PC-3 (cell line): ENCODE results near the gene FAM120B. TPM values are rescaled to one million over a fixed set of nuclear protein-coding genes. Genes with fewer than 3 reads are reported as not detected.

ENCODE experiments used
- ATAC-seq: fragments of 200-7000 bp; cut with Tn5 transposase; 2 replicates; pipeline ENCODE4 v1.9.1; 2020; ENCODE audit warnings: mild to moderate bottlenecking, moderate library complexity
- BruUV-seq: library from RNA; stranded (reverse); fragments of 400-500 nt; replicated peaks from 2 replicates; lab custom pipeline; 2021; lab: Mats Ljungman, UMichigan
- CTCF ChIA-PET: fragments of 300-600 bp; sonication (Branson Sonifier 250); formaldehyde crosslinking; loops from one replicate; lab custom pipeline; 2022; ENCODE audit warnings: antibody characterized with exemption; lab: Charles Lee
- POLR2A ChIA-PET: fragments of 300-600 bp; sonication (Branson Sonifier 250); formaldehyde crosslinking; loops from one replicate; lab custom pipeline; 2022; ENCODE audit warnings: antibody characterized with exemption; ENCODE audit not compliant: unreplicated experiment; lab: Charles Lee
- DNase-seq: peaks from one replicate; pipeline ENCODE4 v3.0.0-alpha.2; 2015
- H2AFZ ChIP-seq: fragments of 300-600 bp; sonication (generic); 2 replicates; pipeline ENCODE4 v1.6.0; 2016; ENCODE audit warnings: antibody characterized with exemption, low read length
- H3F3A ChIP-seq: fragments of 300-600 bp; sonication (generic); one replicate; pipeline ENCODE4 v1.6.0; 2017; ENCODE audit warnings: antibody characterized with exemption, low read length, control low read depth, mild to moderate bottlenecking; ENCODE audit not compliant: unreplicated experiment
- H3K27ac ChIP-seq: fragments of 300-600 bp; sonication (generic); 2 replicates; pipeline ENCODE4 v1.5.1; 2016; ENCODE audit warnings: mild to moderate bottlenecking, low read length
- H3K27me3 ChIP-seq: fragments of 300-600 bp; sonication (generic); 2 replicates; pipeline ENCODE4 v1.6.1; 2016; ENCODE audit warnings: low read length, mixed read lengths
- H3K36me3 ChIP-seq: fragments of 300-600 bp; sonication (generic); 2 replicates; pipeline ENCODE4 v1.6.1; 2016; ENCODE audit warnings: low read depth, mixed run types, low read length, mixed read lengths
- H3K4me1 ChIP-seq: fragments of 300-600 bp; sonication (generic); 2 replicates; pipeline ENCODE4 v1.5.1; 2016; ENCODE audit warnings: low read length; ENCODE audit not compliant: insufficient read depth
- H3K4me2 ChIP-seq: fragments of 300-600 bp; sonication (generic); 2 replicates; pipeline ENCODE4 v1.6.0; 2016; ENCODE audit warnings: low read length
- H3K4me3 ChIP-seq: fragments of 300-600 bp; sonication (generic); 2 replicates; pipeline ENCODE4 v1.5.1; 2016; ENCODE audit warnings: mild to moderate bottlenecking, low read length, mixed read lengths
- H3K79me2 ChIP-seq: fragments of 300-600 bp; sonication (generic); 2 replicates; pipeline ENCODE4 v1.6.1; 2017; ENCODE audit warnings: low read length, mixed read lengths
- H3K9ac ChIP-seq: fragments of 300-600 bp; sonication (generic); 2 replicates; pipeline ENCODE4 v1.6.0; 2016; ENCODE audit warnings: mild to moderate bottlenecking, low read length
- H3K9me2 ChIP-seq: fragments of 300-600 bp; sonication (generic); replicated peaks from 2 replicates; pipeline ENCODE4 v1.6.1; 2016; ENCODE audit warnings: mixed run types, low read length, mixed read lengths
- H3K9me3 ChIP-seq: fragments of 300-600 bp; sonication (generic); 2 replicates; pipeline ENCODE4 v1.6.1; 2016; ENCODE audit warnings: low read length, mixed read lengths
- H4K20me1 ChIP-seq: fragments of 300-600 bp; sonication (generic); 2 replicates; pipeline ENCODE4 v1.6.1; 2016; ENCODE audit warnings: low read length, mixed read lengths
- EZH2 ChIP-seq: fragments of 300-600 bp; sonication (generic); IDR thresholded peaks from one replicate; pipeline ENCODE4 v1.6.1; 2017; ENCODE audit warnings: antibody characterized with exemption, mild to moderate bottlenecking, low read length; ENCODE audit not compliant: unreplicated experiment
- EZH2phosphoT487 ChIP-seq: fragments of 300-600 bp; sonication (generic); IDR thresholded peaks from 2 replicates; pipeline ENCODE4 v1.6.1; 2018; ENCODE audit warnings: mild to moderate bottlenecking, antibody characterized with exemption, low read length, borderline replicate concordance
- intact Hi-C: fragments of 100-400 bp; cut with micrococcal nuclease; formaldehyde crosslinking; loops from 2 replicates; pipeline ENCODE4 v1.9.0; 2023
- total RNA-seq: library from RNA; depleted of rRNA; stranded (reverse); fragments of >200 nt; gene quantifications from 2 replicates; pipeline ENCODE4 v1.2.3, GENCODE V29; 2014
- TF ChIP-seq, protein P1 (sequence below): fragments of 300-600 bp; sonication (generic); conservative IDR thresholded peaks from 2 replicates; pipeline ENCODE4 v1.5.1; 2017; ENCODE audit warnings: antibody characterized with exemption, low read depth, mild to moderate bottlenecking, low read length

FAM120B gene
- total RNA-seq, 1 experiment from 2014 or later, result 8.7 TPM

DNA sequence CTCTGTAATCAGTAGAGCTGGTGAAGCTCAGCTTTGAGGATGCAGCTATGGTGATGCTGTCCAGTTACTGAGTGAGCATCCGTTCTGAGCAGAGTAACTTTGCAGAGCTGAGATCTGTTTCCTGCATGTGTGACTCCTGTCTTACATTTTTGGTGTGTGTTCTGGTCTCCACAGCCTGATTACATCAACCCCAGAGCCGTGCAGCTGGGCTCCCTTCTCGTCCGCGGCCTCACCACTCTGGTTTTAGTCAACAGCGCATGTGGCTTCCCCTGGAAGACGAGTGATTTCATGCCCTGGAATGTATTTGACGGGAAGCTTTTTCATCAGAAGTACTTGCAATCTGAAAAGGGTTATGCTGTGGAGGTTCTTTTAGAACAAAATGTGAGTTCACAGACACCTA lies 81.6 kb downstream of the FAM120B start:
- TF ChIP-seq EZH2, result no peak
- TF ChIP-seq, protein P1, sequence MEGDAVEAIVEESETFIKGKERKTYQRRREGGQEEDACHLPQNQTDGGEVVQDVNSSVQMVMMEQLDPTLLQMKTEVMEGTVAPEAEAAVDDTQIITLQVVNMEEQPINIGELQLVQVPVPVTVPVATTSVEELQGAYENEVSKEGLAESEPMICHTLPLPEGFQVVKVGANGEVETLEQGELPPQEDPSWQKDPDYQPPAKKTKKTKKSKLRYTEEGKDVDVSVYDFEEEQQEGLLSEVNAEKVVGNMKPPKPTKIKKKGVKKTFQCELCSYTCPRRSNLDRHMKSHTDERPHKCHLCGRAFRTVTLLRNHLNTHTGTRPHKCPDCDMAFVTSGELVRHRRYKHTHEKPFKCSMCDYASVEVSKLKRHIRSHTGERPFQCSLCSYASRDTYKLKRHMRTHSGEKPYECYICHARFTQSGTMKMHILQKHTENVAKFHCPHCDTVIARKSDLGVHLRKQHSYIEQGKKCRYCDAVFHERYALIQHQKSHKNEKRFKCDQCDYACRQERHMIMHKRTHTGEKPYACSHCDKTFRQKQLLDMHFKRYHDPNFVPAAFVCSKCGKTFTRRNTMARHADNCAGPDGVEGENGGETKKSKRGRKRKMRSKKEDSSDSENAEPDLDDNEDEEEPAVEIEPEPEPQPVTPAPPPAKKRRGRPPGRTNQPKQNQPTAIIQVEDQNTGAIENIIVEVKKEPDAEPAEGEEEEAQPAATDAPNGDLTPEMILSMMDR, result no peak
- TF ChIP-seq EZH2phosphoT487, result no peak
- BruUV-seq, result no TSS peak
- Histone ChIP-seq H3K4me3 (no peak overlapping the region), H3K4me1 (no peaks in the 10 kb centered on the region), H3K27me3 (no peaks in the 10 kb centered on the region), H3K27ac (no peak overlapping the region), H4K20me1 (no peaks in the 10 kb centered on the region), H2AFZ (no peak overlapping the region), H3F3A (no peaks in the 10 kb centered on the region), H3K79me2 (no peaks in the 10 kb centered on the region), H3K9ac (no peak overlapping the region), H3K9me2 (no peaks in the 10 kb centered on the region), H3K9me3 (no peaks in the 10 kb centered on the region), H3K36me3 (no peaks in the 10 kb centered on the region), H3K4me2 (no peak overlapping the region)
- CTCF ChIA-PET, result no interaction called here
- intact Hi-C loops, result no loop called here
- DNase-seq, result no peak
- POLR2A ChIA-PET, result interaction anchor here (0.6 kb wide), 1 partner anchor 53 kb away, joined by 5 read pairs; no protein-coding TSS in a partner anchor
- ATAC-seq, result no peak

DNA sequence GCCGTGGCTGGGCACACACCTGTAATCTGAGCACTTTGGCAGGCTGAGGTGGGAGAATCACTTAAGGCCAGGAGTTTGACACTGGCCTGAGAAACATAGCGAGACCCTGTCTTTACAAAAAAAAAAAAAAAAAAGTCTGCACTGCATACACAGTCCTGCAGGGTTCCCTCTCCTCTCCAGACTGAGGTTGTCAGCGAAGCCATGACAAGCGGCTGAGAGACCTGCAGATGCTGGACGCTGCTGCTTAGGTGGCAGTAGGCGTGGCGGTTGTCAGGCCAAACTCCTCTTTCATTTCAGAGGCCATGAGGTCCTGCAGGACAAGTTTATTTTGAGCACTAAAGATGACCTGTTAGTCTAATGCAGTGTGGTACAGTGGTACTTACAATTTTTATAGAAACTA lies 86.5 kb downstream of the FAM120B start:
- BruUV-seq, result no TSS peak
- no peak overlapping the region for H3K4me2 ChIP-seq
- H3K9me2 ChIP-seq, result no peaks in the 10 kb centered on the region
- TF ChIP-seq, protein P1, result no peak
- no peak for TF ChIP-seq EZH2
- TF ChIP-seq EZH2phosphoT487, result no peak
- no peaks in the 10 kb centered on the region for H4K20me1 ChIP-seq
- H3K27ac ChIP-seq, result no peak overlapping the region
- H3K9ac ChIP-seq, result no peak overlapping the region
- ChIA-PET POLR2A (no interaction called here), CTCF (no interaction called here)
- H3K9me3 ChIP-seq, result no peaks in the 10 kb centered on the region
- ATAC-seq (no peak), DNase-seq (no peak)
- H3K79me2 ChIP-seq, result no peaks in the 10 kb centered on the region
- intact Hi-C loops, result no loop called here
- no peaks in the 10 kb centered on the region for H3K4me1 ChIP-seq
- H2AFZ ChIP-seq, result no peak overlapping the region
- H3K4me3 ChIP-seq, result no peak overlapping the region
- H3K36me3 ChIP-seq, result peaks cover 5% of the 10 kb centered on the region
- H3F3A ChIP-seq, result no peaks in the 10 kb centered on the region
- no peaks in the 10 kb centered on the region for H3K27me3 ChIP-seq

DNA sequence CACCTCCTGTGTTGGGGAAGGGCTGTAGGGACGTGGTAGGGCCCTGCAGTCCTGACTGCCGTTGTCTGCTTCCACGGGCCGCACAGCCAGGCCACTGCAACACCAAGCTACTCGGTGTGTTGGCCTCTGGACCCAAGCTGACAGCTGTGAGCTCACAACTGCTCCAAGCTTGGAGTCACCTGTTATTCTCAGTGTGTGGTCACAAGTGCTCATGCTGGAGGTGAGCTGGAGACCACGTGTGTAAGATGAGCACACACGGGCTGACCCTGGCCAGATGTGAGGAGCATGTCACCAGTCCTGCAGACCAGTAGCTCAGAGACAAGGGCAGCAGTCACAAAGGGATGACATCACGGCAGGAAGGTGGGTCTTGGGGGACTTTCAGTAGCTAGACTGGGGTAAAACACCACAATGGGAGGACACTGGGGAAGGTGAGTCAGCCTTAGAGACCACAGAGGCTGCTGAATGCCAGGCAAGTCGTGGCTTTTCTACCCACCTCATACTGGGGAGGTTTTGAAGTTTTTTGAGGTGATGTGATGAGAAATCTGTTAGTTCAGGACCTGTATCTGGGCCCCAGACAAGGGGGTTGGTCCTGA lies 87.3 kb downstream of the FAM120B start:
- TF ChIP-seq, protein P1, result no peak
- no peak for TF ChIP-seq EZH2phosphoT487
- no peak for TF ChIP-seq EZH2
- no peak overlapping the region for H3K27ac ChIP-seq
- H3K4me3 ChIP-seq, result no peak overlapping the region
- H3K4me2 ChIP-seq, result no peak overlapping the region
- ATAC-seq (no peak), DNase-seq (no peak)
- POLR2A ChIA-PET, result no interaction called here
- BruUV-seq, result no TSS peak
- H3K9ac ChIP-seq, result no peak overlapping the region
- no peaks in the 10 kb centered on the region for H3K79me2 ChIP-seq
- no peaks in the 10 kb centered on the region for H3K9me3 ChIP-seq
- no peaks in the 10 kb centered on the region for H3K4me1 ChIP-seq
- H3K9me2 ChIP-seq, result no peaks in the 10 kb centered on the region
- H2AFZ ChIP-seq, result no peak overlapping the region
- H4K20me1 ChIP-seq, result no peaks in the 10 kb centered on the region
- peaks cover 5% of the 10 kb centered on the region for H3K36me3 ChIP-seq
- CTCF ChIA-PET, result no interaction called here
- intact Hi-C loops, result no loop called here
- no peaks in the 10 kb centered on the region for H3F3A ChIP-seq
- H3K27me3 ChIP-seq, result no peaks in the 10 kb centered on the region
